Colonic mucosa (tissue), 4 donors: ENCODE results near the gene SMARCD3. TPM values are rescaled to one million over a fixed set of nuclear protein-coding genes. Genes with fewer than 3 reads are reported as not detected.

ENCODE experiments used
- DNase-seq: peaks from one replicate; pipeline ENCODE4 v3.0.0-alpha.2; 2020
- H3K27ac ChIP-seq: fragments of 200-600 bp; one replicate; pipeline ENCODE4 v1.8.0; 2021
- H3K27me3 ChIP-seq: fragments of 200-600 bp; one replicate; pipeline ENCODE4 v1.8.0; 2021
- H3K36me3 ChIP-seq: fragments of 200-600 bp; one replicate; pipeline ENCODE4 v1.8.0; 2021
- H3K4me1 ChIP-seq: fragments of 200-600 bp; one replicate; pipeline ENCODE4 v1.8.0; 2021; ENCODE audit warnings: mild to moderate bottlenecking
- H3K4me3 ChIP-seq: fragments of 200-600 bp; one replicate; pipeline ENCODE4 v1.8.0; 2021
- H3K9ac ChIP-seq, 2 donors: one replicate each; pipeline ENCODE4 v1.7.0; 2013; ENCODE audit warnings: control low read depth in 2 of 2, low read depth in 2 of 2, low read length in 2 of 2
- H3K9me3 ChIP-seq: fragments of 200-600 bp; one replicate; pipeline ENCODE4 v1.8.0; 2021
- CTCF ChIP-seq: fragments of 200-600 bp; IDR thresholded peaks from one replicate; pipeline ENCODE4 v1.8.0; 2022; ENCODE audit warnings: antibody characterized with exemption, mild to moderate bottlenecking
- intact Hi-C: fragments of 100-400 bp; cut with DNase I; formaldehyde crosslinking; loops from one replicate; pipeline ENCODE4 v1.14.1; 2022
- total RNA-seq, 2 donors: library from RNA; stranded (reverse); fragmentation: NEBNext Ultra II Directional in 1 of 2; extraction: Animal tissue kit (Norgen Biotek cat#: 25700) in 1 of 2; gene quantifications; one replicate each; pipeline ENCODE4 v1.2.1, GENCODE V29; 2021
- donor health status: healthy.
- donor health status: DM: no; HTN: no; CAD: no.
- donor health status: DM: no; HTN: no; CAD: no.

SMARCD3 gene
- total RNA-seq, 2 donors from 2014 or later, result 4.3 to 6.7 TPM

- no peak for TF ChIP-seq CTCF
- peak overlapping the region; percentile 70 for H3K27ac ChIP-seq
- intact Hi-C loops, result loop anchor here (10.0 kb wide), 1 partner anchor 123 kb away; no protein-coding TSS in a partner anchor
- no peaks in the 10 kb centered on the region for H3K36me3 ChIP-seq
- H3K9ac ChIP-seq, result peak overlapping the region; percentile 51 to 56
- DNase-seq, result no peak
- H3K4me3 ChIP-seq, result peak overlapping the region; percentile 47
- peaks cover 38% of the 10 kb centered on the region for H3K27me3 ChIP-seq
- H3K4me1 ChIP-seq, result peaks cover 8% of the 10 kb centered on the region
- H3K9me3 ChIP-seq, result no peaks in the 10 kb centered on the region
Measured at GRCh38 chr7:151247611-151248345, 716 bp downstream of the SMARCD3 start.

- no peak for DNase-seq
- Histone ChIP-seq H3K27ac (no peak overlapping the region), H3K9me3 (no peaks in the 10 kb centered on the region), H3K4me1 (peaks cover 8% of the 10 kb centered on the region), H3K9ac (peak overlapping the region; percentile 27 to 51), H3K4me3 (peak overlapping the region; percentile 47), H3K27me3 (peaks cover 36% of the 10 kb centered on the region), H3K36me3 (no peaks in the 10 kb centered on the region)
- TF ChIP-seq CTCF, result no peak
- intact Hi-C loops, result loop anchor here (10.0 kb wide), 1 partner anchor 122 kb away; no protein-coding TSS in a partner anchor
Measured at GRCh38 chr7:151246851-151247580, 1.5 kb downstream of the SMARCD3 start.

GRCh38 chr7:151246102-151246850, 2.2 kb downstream of the SMARCD3 start:
- Histone ChIP-seq H3K9ac (no peak overlapping the region), H3K4me3 (no peak overlapping the region), H3K4me1 (peaks cover 8% of the 10 kb centered on the region), H3K9me3 (no peaks in the 10 kb centered on the region), H3K27ac (no peak overlapping the region), H3K27me3 (peaks cover 33% of the 10 kb centered on the region), H3K36me3 (no peaks in the 10 kb centered on the region)
- no peak for TF ChIP-seq CTCF
- DNase-seq, result no peak
- intact Hi-C loops, result loop anchor here (10.0 kb wide), 1 partner anchor 121 kb away; no protein-coding TSS in a partner anchor

GRCh38 chr7:151245360-151246101, 3.0 kb downstream of the SMARCD3 start:
- Histone ChIP-seq H3K4me3 (peak overlapping the region; percentile 32), H3K27me3 (peaks cover 32% of the 10 kb centered on the region), H3K9me3 (no peaks in the 10 kb centered on the region), H3K36me3 (no peaks in the 10 kb centered on the region), H3K9ac (no peak overlapping the region), H3K4me1 (peaks cover 8% of the 10 kb centered on the region), H3K27ac (no peak overlapping the region)
- DNase-seq, result no peak
- TF ChIP-seq CTCF, result peak; percentile 66
- intact Hi-C loops, result loop anchor here (10.0 kb wide), 1 partner anchor 121 kb away; no protein-coding TSS in a partner anchor
